GM19193 (cell line): ENCODE results near the gene KLHL33.

Experiments
- POLR2A ChIP-seq: IDR thresholded peaks from 4 replicates; pipeline ENCODE4 v1.6.1; 2011; ENCODE audit not compliant: insufficient read depth, insufficient read length; ENCODE audit errors: extremely low read depth

The KLHL33 gene

GRCh38 chr14:20435582-20436362 lies at the start of gene KLHL33:
KLHL33 (minus strand) TSS chr14:20436166; CDS start chr14:20435811, 355 bp downstream.
- TF ChIP-seq POLR2A: no peak

- no peak for TF ChIP-seq POLR2A
Measured at GRCh38 chr14:20482382-20482781, 46.4 kb upstream of the KLHL33 start.

GRCh38 chr14:20478894-20479293 lies 42.9 kb upstream of the KLHL33 start:
- no peak for TF ChIP-seq POLR2A

GRCh38 chr14:20477211-20477876 lies 41.4 kb upstream of the KLHL33 start:
- TF ChIP-seq POLR2A: no peak

- no peak for TF ChIP-seq POLR2A
Measured at GRCh38 chr14:20476776-20477175, 40.8 kb upstream of the KLHL33 start.

- no peak for TF ChIP-seq POLR2A
Measured at GRCh38 chr14:20472536-20473169, 36.7 kb upstream of the KLHL33 start.

GRCh38 chr14:20470603-20470901 lies 34.6 kb upstream of the KLHL33 start:
- no peak for TF ChIP-seq POLR2A

GRCh38 chr14:20469890-20470602 lies 34.1 kb upstream of the KLHL33 start:
- no peak for TF ChIP-seq POLR2A

- peak; percentile 99 for TF ChIP-seq POLR2A
Measured at GRCh38 chr14:20469242-20469889, 33.4 kb upstream of the KLHL33 start, which contains the start of gene PNP. PNP (plus strand) TSS chr14:20469406; CDS start chr14:20469525, 119 bp downstream.

GRCh38 chr14:20468764-20469241 lies 32.8 kb upstream of the KLHL33 start:
- no peak for TF ChIP-seq POLR2A

- peak; percentile 63 for TF ChIP-seq POLR2A
Measured at GRCh38 chr14:20461225-20462141, 25.5 kb upstream of the KLHL33 start, which contains the start of gene PIP4P1. PIP4P1 (minus strand) TSS chr14:20461434; CDS start chr14:20461325, 109 bp downstream.

GRCh38 chr14:20460458-20461224 lies 24.7 kb upstream of the KLHL33 start:
- no peak for TF ChIP-seq POLR2A
